H1 (cell line): Measurements from ENCODE around the gene ATPAF2. TPM values are rescaled to one million over a fixed set of nuclear protein-coding genes. Genes with fewer than 3 reads are reported as not detected.

Experiments used
- CTCF ChIA-PET: fragments of 300-600 bp; sonication (Branson Sonifier 250); formaldehyde crosslinking; loops from one replicate; lab custom pipeline; 2021; ENCODE audit not compliant: partially characterized antibody; lab: Charles Lee
- POLR2A ChIA-PET: fragments of 300-600 bp; sonication (Branson Sonifier 250); formaldehyde crosslinking; loops from one replicate; lab custom pipeline; 2021; ENCODE audit warnings: inconsistent platforms; ENCODE audit not compliant: partially characterized antibody; lab: Charles Lee
- DNase-seq, 2 experiments: peaks; one replicate each; pipeline versions ENCODE4 v3.0.0 to v3.0.0-alpha.2; 2010 to 2022; ENCODE audit warnings: low spot score in 2 of 2, low read depth in 1 of 2, mixed read lengths in 1 of 2
- FAIRE-seq: peaks from 2 replicates; lab custom pipeline; 2011; peaks lifted over from hg19 to GRCh38; lab: Jason Lieb, UNC
- H2AFZ ChIP-seq: 2 replicates; pipeline ENCODE4 v1.8.1; 2012; ENCODE audit warnings: low read length, inconsistent platforms
- H2AK5ac ChIP-seq: 2 replicates; pipeline ENCODE4 v1.6.1; 2013; ENCODE audit warnings: low read depth, low read length
- H2BK120ac ChIP-seq: replicated peaks from 2 replicates; pipeline ENCODE3; 2013; ENCODE audit warnings: low read depth, low read length, inconsistent platforms
- H2BK12ac ChIP-seq: 2 replicates; pipeline ENCODE4 v1.6.1; 2013; ENCODE audit warnings: low read depth, low read length
- H2BK15ac ChIP-seq: 2 replicates; pipeline ENCODE4 v1.6.1; 2013; ENCODE audit warnings: low read length
- H2BK20ac ChIP-seq: 2 replicates; pipeline ENCODE4 v1.6.1; 2013; ENCODE audit warnings: low read length
- H2BK5ac ChIP-seq: 2 replicates; pipeline ENCODE4 v1.6.1; 2013; ENCODE audit warnings: low read depth, low read length
- H3K14ac ChIP-seq: 2 replicates; pipeline ENCODE4 v1.6.1; 2013; ENCODE audit warnings: inconsistent platforms; ENCODE audit not compliant: insufficient read length
- H3K18ac ChIP-seq: 2 replicates; pipeline ENCODE4 v1.6.1; 2013; ENCODE audit warnings: low read length; ENCODE audit errors: extremely low read depth
- H3K23ac ChIP-seq: 2 replicates; pipeline ENCODE4 v1.6.1; 2013; ENCODE audit warnings: inconsistent platforms; ENCODE audit not compliant: insufficient read length
- H3K23me2 ChIP-seq: 2 replicates; pipeline ENCODE4 v1.6.1; 2013; ENCODE audit warnings: low read depth, low read length
- H3K27ac ChIP-seq: 2 replicates; pipeline ENCODE4 v1.6.1; 2011; ENCODE audit warnings: low read depth, low read length, inconsistent platforms
- H3K27me3 ChIP-seq, 4 experiments: replicated peaks in 1 of 4; 1 replicate in 1 of 4; 2 replicates in 3 of 4; pipeline versions ENCODE4 v1.6.1 to v1.8.1; 2011 to 2013; ENCODE audit warnings: low read length in 3 of 4, mild to moderate bottlenecking in 3 of 4, inconsistent platforms in 2 of 4, mixed read lengths in 2 of 4, moderate library complexity in 1 of 4; ENCODE audit not compliant: control insufficient read depth in 3 of 4, insufficient read depth in 3 of 4; ENCODE audit errors: extremely low read depth in 1 of 4
- H3K36me3 ChIP-seq, 4 experiments: 2 replicates each; pipeline versions ENCODE4 v1.6.1 to v1.8.1; 2011 to 2013; ENCODE audit warnings: mild to moderate bottlenecking in 4 of 4, low read length in 3 of 4, moderate library complexity in 2 of 4, control low read depth in 1 of 4, inconsistent platforms in 1 of 4; ENCODE audit not compliant: insufficient read depth in 4 of 4, control insufficient read depth in 2 of 4
- H3K4ac ChIP-seq: replicated peaks from 2 replicates; pipeline ENCODE3; 2013; ENCODE audit warnings: low read length, low read depth, mixed read lengths, inconsistent platforms; ENCODE audit not compliant: insufficient read length
- H3K4me1 ChIP-seq, 4 experiments: replicated peaks in 1 of 4; 1 replicate in 1 of 4; 2 replicates in 3 of 4; pipeline versions ENCODE4 v1.6.1 to v1.8.1; 2011 to 2013; ENCODE audit warnings: low read length in 3 of 4, inconsistent platforms in 2 of 4, mixed read lengths in 1 of 4; ENCODE audit not compliant: insufficient read depth in 4 of 4, control insufficient read depth in 3 of 4
- H3K4me2 ChIP-seq, 2 experiments: 2 replicates each; pipeline versions ENCODE4 v1.6.1 to v1.8.1; 2011 to 2013; ENCODE audit warnings: low read depth in 2 of 2, low read length in 2 of 2, control low read depth in 1 of 2, inconsistent platforms in 1 of 2, mild to moderate bottlenecking in 1 of 2; ENCODE audit not compliant: insufficient read depth in 1 of 2
- H3K4me3 ChIP-seq, 4 experiments: fragments of 200-600, 300-600 bp in 1 of 4; sonication (generic), shearing (Covaris generic), sonication (Bioruptor Twin) in 1 of 4; 2 replicates each; pipeline versions ENCODE4 v1.5.1 to v1.8.1; 2011 to 2016; ENCODE audit warnings: low read length in 4 of 4, low read depth in 3 of 4, control low read depth in 2 of 4, inconsistent platforms in 2 of 4, mild to moderate bottlenecking in 2 of 4, mixed read lengths in 1 of 4, moderate library complexity in 1 of 4; ENCODE audit not compliant: insufficient read depth in 2 of 4; ENCODE audit errors: extremely low read depth in 1 of 4
- H3K56ac ChIP-seq: replicated peaks from 2 replicates; pipeline ENCODE3; 2013; ENCODE audit warnings: low read depth, mild to moderate bottlenecking, mixed read lengths, low read length, inconsistent platforms; ENCODE audit not compliant: insufficient read length
- H3K79me1 ChIP-seq: 2 replicates; pipeline ENCODE4 v1.6.1; 2013; ENCODE audit warnings: low read depth, low read length, control low read depth
- H3K79me2 ChIP-seq, 2 experiments: 2 replicates each; pipeline versions ENCODE4 v1.6.1 to v1.8.1; 2012 to 2013; ENCODE audit warnings: low read length in 2 of 2, mild to moderate bottlenecking in 2 of 2, inconsistent platforms in 1 of 2; ENCODE audit not compliant: insufficient read depth in 2 of 2, control insufficient read depth in 1 of 2
- H3K9ac ChIP-seq, 4 experiments: replicated peaks in 1 of 4; 1 replicate in 1 of 4; 2 replicates in 3 of 4; pipeline versions ENCODE4 v1.6.1 to v1.8.1; 2011 to 2013; ENCODE audit warnings: low read depth in 3 of 4, low read length in 3 of 4, control low read depth in 2 of 4, mild to moderate bottlenecking in 2 of 4, moderate library complexity in 2 of 4, inconsistent platforms in 1 of 4; ENCODE audit errors: extremely low read depth in 1 of 4
- H3K9me3 ChIP-seq, 2 experiments: 2 replicates each; pipeline versions ENCODE4 v1.6.1 to v1.8.1; 2012 to 2013; ENCODE audit warnings: mild to moderate bottlenecking in 2 of 2, moderate library complexity in 2 of 2, control low read depth in 1 of 2, inconsistent platforms in 1 of 2, low read depth in 1 of 2, low read length in 1 of 2, mixed read lengths in 1 of 2; ENCODE audit not compliant: insufficient read depth in 2 of 2
- H4K20me1 ChIP-seq, 2 experiments: replicated peaks in 1 of 2; 2 replicates each; pipeline versions ENCODE3 to v1.8.1; 2011 to 2013; ENCODE audit warnings: inconsistent platforms in 2 of 2, low read length in 2 of 2, mild to moderate bottlenecking in 1 of 2; ENCODE audit not compliant: insufficient read depth in 2 of 2, control insufficient read depth in 1 of 2
- H4K5ac ChIP-seq: 2 replicates; pipeline ENCODE4 v1.6.1; 2013; ENCODE audit warnings: low read length, low read depth, mixed read lengths, inconsistent platforms; ENCODE audit not compliant: insufficient read length
- H4K8ac ChIP-seq: 2 replicates; pipeline ENCODE4 v1.8.0; 2013; ENCODE audit warnings: mild to moderate bottlenecking, moderate library complexity, low read length, inconsistent platforms; ENCODE audit not compliant: insufficient read depth; ENCODE audit errors: extremely low read depth
- H4K91ac ChIP-seq: replicated peaks from 2 replicates; pipeline ENCODE3; 2013; ENCODE audit warnings: low read length, mixed read lengths, inconsistent platforms; ENCODE audit not compliant: insufficient read length
- CBX5 ChIP-seq: fragments of 300-800, 300-1000 bp; sonication (generic); IDR thresholded peaks from 2 replicates; pipeline ENCODE4 v1.7.1; 2016; ENCODE audit warnings: antibody characterized with exemption, low read length, low read depth
- EP300 ChIP-seq, 2 experiments: IDR thresholded peaks; 1 replicate in 1 of 2; 2 replicates in 1 of 2; pipeline ENCODE4 v1.6.1; 2011 to 2012; ENCODE audit warnings: low read depth in 2 of 2, low read length in 2 of 2, mild to moderate bottlenecking in 2 of 2, borderline replicate concordance in 1 of 2, inconsistent platforms in 1 of 2, moderate library complexity in 1 of 2
- FOSL1 ChIP-seq: IDR thresholded peaks from 2 replicates; pipeline ENCODE4 v1.6.1; 2011; ENCODE audit warnings: mild to moderate bottlenecking, low read depth, low read length, moderate library complexity; ENCODE audit not compliant: insufficient read depth
- HDAC2 ChIP-seq, 2 experiments: fragments of 300-600 bp in 1 of 2; sonication (generic) in 1 of 2; IDR thresholded peaks; 2 replicates each; pipeline ENCODE4 v1.6.1; 2011 to 2012; ENCODE audit warnings: low read depth in 2 of 2, low read length in 2 of 2, mild to moderate bottlenecking in 2 of 2, moderate library complexity in 2 of 2, borderline replicate concordance in 1 of 2, inconsistent platforms in 1 of 2
- JUND ChIP-seq: IDR thresholded peaks from 2 replicates; pipeline ENCODE4 v1.6.1; 2011; ENCODE audit warnings: mild to moderate bottlenecking, improper control_type of control experiment, low read length
- KDM5A ChIP-seq: fragments of 200-600 bp; IDR thresholded peaks from 2 replicates; pipeline ENCODE4 v1.7.1; 2012; ENCODE audit warnings: mild to moderate bottlenecking, low read length, inconsistent platforms, mixed read lengths
- NRF1 ChIP-seq: IDR thresholded peaks from 2 replicates; pipeline ENCODE4 v1.6.1; 2011; ENCODE audit warnings: mild to moderate bottlenecking, low read depth, low read length, improper control_type of control experiment
- RXRA ChIP-seq: IDR thresholded peaks from 2 replicates; pipeline ENCODE4 v1.6.1; 2011; ENCODE audit warnings: low read depth, mild to moderate bottlenecking, low read length, moderate library complexity; ENCODE audit not compliant: insufficient read depth
- SAP30 ChIP-seq: fragments of 300-600 bp; sonication (generic); IDR thresholded peaks from 2 replicates; pipeline ENCODE4 v1.7.1; 2012; ENCODE audit warnings: low read length, moderate library complexity, mild to moderate bottlenecking, inconsistent platforms; ENCODE audit not compliant: insufficient read depth, insufficient replicate concordance
- SP2 ChIP-seq: IDR thresholded peaks from 2 replicates; pipeline ENCODE4 v1.6.1; 2012; ENCODE audit warnings: mild to moderate bottlenecking, low read length, inconsistent platforms
- TAF7 ChIP-seq: optimal IDR thresholded peaks from 2 replicates; pipeline ENCODE3; 2011; ENCODE audit warnings: low read depth, mild to moderate bottlenecking, inconsistent platforms, low read length, moderate library complexity, borderline replicate concordance
- TEAD4 ChIP-seq: IDR thresholded peaks from 2 replicates; pipeline ENCODE4 v1.6.1; 2012; ENCODE audit warnings: low read depth, low read length, inconsistent platforms, mixed read lengths
- YY1 ChIP-seq: IDR thresholded peaks from 2 replicates; pipeline ENCODE4 v1.6.1; 2011; ENCODE audit warnings: low read depth, mild to moderate bottlenecking, low read length
- WGBS, 2 experiments: shearing (Covaris generic) in 1 of 2; methylation state at CpG; one replicate each; pipeline versions ENCODE4 v1.1.6 to v1.1.7; 2013 to 2015; ENCODE audit warnings: low lambda C conversion rate in 2 of 2, mixed read lengths in 2 of 2, inconsistent platforms in 1 of 2, low coverage in 1 of 2, missing lambda C conversion rate in 1 of 2; ENCODE audit not compliant: insufficient replicate concordance in 2 of 2, insufficient coverage in 1 of 2, insufficient read length in 1 of 2; ENCODE audit errors: extremely low coverage in 1 of 2, missing lambda C conversion rate in 1 of 2; 5-methylcytosine and 5-hydroxymethylcytosine counted together
- polyA plus RNA-seq, 7 experiments: library from polyadenylated mRNA; depleted of rRNA in 3 of 7; stranded (reverse) in 5 of 7; unstranded in 2 of 7; fragments of >200 nt in 5 of 7; fragments of 200-250 nt in 2 of 7; gene quantifications; 1 replicate in 5 of 7; 2 replicates in 1 of 7; 4 replicates in 1 of 7; pipeline versions ENCODE4 v1.2.1 to v1.2.3, GENCODE V29; 2011 to 2013; ENCODE audit warnings: missing spikeins in 2 of 7, mixed read lengths in 2 of 7
- total RNA-seq: library from RNA; stranded (reverse); fragmentation: NEBNext Ultra II Directional; extraction: Animal tissue kit (Norgen Biotek cat#: 25700); gene quantifications from 2 replicates; pipeline ENCODE4 v1.2.1, GENCODE V29; 2021

Gene ATPAF2
- total and polyA plus RNA-seq, 2 of the 8 experiments (the other 6 are each of a cell fraction or from before 2014, with no cell fraction given): 19.6 to 22.9 TPM

- H3K36me3 ChIP-seq: no peaks in the 10 kb centered on the region
- no peak overlapping the region for H2BK120ac ChIP-seq
- no peaks in the 10 kb centered on the region for H3K79me1 ChIP-seq
- no peaks in the 10 kb centered on the region for H3K23me2 ChIP-seq
- H4K8ac ChIP-seq: peak overlapping the region; percentile 76; the same call in 1 of the 2 replicates
- no peak overlapping the region for H2BK5ac ChIP-seq
- no peak for DNase-seq
- H4K5ac ChIP-seq: no peak overlapping the region
- WGBS, 2 experiments: 76% methylated on average over 2 of the region's 2 CpGs; no CpG with 5 or more reads in 1 of the 2 experiments
- no peak overlapping the region for H3K27ac ChIP-seq
- no peak overlapping the region for H2BK12ac ChIP-seq
- H2AFZ ChIP-seq: no peak overlapping the region
- H4K20me1 ChIP-seq: no peaks in the 10 kb centered on the region
- ChIA-PET POLR2A (interaction anchor here (1.1 kb wide), 1 partner anchor 116 kb away, joined by 3 read pairs; no protein-coding TSS in a partner anchor), CTCF (interaction anchor here (0.6 to 5.4 kb wide), 22 partner anchors 8 to 224 kb away, joined by 3 to 42 read pairs (median 4); no protein-coding TSS in a partner anchor)
- H3K9ac ChIP-seq: no peak overlapping the region
- H4K91ac ChIP-seq: no peak overlapping the region
- no peak overlapping the region for H3K4me3 ChIP-seq
- H3K4ac ChIP-seq: peak overlapping the region; percentile 53
- no peaks in the 10 kb centered on the region for H3K79me2 ChIP-seq
- H3K23ac ChIP-seq: no peak overlapping the region
- H3K18ac ChIP-seq: no peak overlapping the region
- no peaks in the 10 kb centered on the region for H3K9me3 ChIP-seq
- no peak overlapping the region for H3K14ac ChIP-seq
- H3K4me2 ChIP-seq: no peak overlapping the region
- H2AK5ac ChIP-seq: no peak overlapping the region
- no peaks in the 10 kb centered on the region; a peak in 1 of 7 replicates for H3K4me1 ChIP-seq
- no peak overlapping the region for H2BK20ac ChIP-seq
- H3K56ac ChIP-seq: no peak overlapping the region
- H2BK15ac ChIP-seq: no peak overlapping the region
- no peak for FAIRE-seq
- no peaks in the 10 kb centered on the region; a peak in 1 of 7 replicates for H3K27me3 ChIP-seq
- TF ChIP-seq HDAC2 (IDR thresholded peaks at IDR 0.05; ENCODE audit: borderline replicate concordance in 1 of 2, low read depth in 2 of 2, low read length in 2 of 2) (no peak), FOSL1 (no peak), EP300 (IDR thresholded peaks at IDR 0.05; ENCODE audit: borderline replicate concordance in 1 of 2, low read depth in 2 of 2, low read length in 2 of 2) (no peak), SAP30 (no peak), JUND (no peak), SP2 (no peak), TEAD4 (no peak), KDM5A (no peak), CBX5 (no peak), YY1 (no peak), NRF1 (no peak), RXRA (no peak), TAF7 (no peak)
Measured at GRCh38 chr17:17985153-17985552, 53.8 kb downstream of the ATPAF2 start.
